Stromal cell of bone marrow (primary cell): ENCODE measurements around the gene LGALS7.
"Not testable (repeated sequence)": the region's sequence is repeated elsewhere in the genome, so short reads cannot be mapped to it uniquely, and the experiment has no call there.

Experiments
- DNase-seq: peaks from one replicate; pipeline ENCODE4 v3.0.0-alpha.2; 2012; ENCODE audit warnings: low read depth

Gene LGALS7

GRCh38 chr19:38770949-38771275 lies 2.4 kb downstream of the LGALS7 start:
- DNase-seq, result not testable (repeated sequence)

- DNase-seq, result not testable (repeated sequence)
Measured at GRCh38 chr19:38770228-38770948, 2.9 kb downstream of the LGALS7 start.

DNA sequence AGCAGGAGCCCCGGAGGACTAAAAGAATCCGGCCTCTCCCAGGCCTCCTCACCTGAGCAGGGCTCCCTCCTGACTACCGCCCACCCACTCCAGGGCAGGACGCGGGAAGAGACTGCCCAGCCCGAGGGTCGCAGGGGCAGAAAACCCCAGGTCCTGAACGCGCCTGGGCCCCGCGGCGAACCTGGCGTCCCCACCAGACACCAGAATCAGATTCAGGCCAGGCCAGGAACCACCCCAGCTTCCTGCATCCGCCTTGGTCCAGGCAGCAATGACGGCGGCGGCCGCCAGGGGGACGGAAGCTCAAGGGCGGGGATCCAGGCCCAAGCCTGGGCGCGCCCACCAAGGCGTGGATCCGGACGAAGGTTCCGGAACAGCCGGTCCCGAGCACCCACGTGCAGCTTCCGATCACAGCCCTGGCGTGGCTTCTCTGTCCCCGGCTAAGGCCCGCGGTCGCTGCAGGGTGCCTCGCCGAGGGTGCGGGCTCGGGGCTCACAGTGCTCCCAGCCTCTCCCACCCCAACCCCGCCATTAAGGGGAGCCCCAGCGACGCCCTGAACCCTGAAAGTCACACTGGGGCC lies 3.6 kb downstream of the LGALS7 start:
- DNase-seq, result peak; percentile 33

DNA sequence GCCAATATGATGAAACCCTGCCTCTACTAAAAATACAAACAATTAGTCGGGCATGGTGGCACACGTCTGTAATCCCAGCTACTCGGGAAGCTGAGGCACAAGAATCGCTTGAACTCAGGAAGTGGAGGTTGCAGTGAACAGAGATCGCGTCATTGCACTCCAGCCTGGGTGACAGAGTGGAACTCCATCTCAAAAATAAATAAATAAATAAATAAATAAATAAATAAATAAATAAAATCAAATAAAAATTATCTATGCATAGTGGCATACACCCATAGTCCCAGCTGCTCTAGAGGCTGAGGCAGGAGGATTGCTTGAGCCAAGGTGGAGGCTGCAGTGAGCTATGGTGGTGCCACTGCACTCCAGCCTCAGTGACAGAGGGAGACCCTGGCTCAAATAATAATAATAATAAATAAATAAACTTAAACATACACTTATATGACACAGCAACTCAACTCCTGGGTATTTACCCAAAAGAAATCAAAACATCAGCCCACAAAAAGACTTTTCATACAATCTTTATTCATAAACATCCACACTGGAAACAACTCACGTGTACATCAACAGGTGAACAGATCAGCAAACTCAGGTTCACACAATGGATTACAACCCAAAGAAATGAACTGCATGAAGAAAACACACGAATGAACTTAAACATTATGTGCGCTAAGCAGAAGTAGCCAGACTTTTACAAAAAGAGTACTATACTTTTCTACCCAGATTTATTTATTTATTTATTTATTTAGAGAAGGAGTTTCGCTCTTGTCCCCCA lies 6.9 kb downstream of the LGALS7 start:
- no peak for DNase-seq

DNA sequence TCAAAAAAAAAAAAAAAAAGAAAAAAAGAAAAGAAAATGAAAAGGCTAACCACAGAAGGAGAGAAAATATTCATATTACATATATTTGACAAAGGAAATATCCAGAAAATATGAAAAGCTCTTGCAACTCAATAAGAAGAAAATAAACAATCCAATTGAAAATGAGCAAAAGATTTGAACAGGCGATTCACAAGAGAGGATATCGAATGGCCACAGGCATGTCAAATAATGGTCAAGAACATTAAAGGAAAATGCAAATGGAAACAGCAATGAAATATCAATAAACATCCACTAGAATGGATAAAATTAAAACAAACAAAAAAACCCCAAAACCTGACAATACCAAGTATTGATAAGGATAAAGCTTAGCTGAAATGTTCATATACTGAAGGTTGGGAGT lies 8.1 kb downstream of the LGALS7 start:
- DNase-seq, result no peak

GRCh38 chr19:38763795-38764220 lies 9.5 kb downstream of the LGALS7 start:
- DNase-seq, result no peak

DNA sequence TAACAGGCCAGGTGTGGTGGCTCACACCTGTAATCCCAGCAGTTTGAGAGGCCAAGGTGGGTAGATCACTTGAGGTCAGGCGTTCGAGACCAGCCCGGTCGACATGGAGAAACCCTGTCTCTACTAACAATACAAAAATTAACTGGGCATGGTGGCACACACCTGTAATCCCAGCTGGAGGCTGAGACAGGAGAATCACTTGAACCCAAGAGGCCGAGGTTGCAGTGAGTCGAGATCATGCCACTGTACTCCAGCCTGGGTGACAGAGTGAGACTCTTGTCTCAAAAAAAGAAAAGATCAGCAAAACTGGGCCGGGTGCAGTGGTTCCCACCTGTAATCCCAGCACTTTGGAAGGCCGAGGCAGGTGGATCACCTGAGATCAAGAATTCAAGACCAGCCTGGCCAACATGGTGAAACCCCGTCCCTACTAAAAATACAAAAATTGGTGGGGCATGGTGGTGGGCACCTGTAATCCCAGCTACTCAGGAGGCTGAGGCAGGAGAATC lies 11.4 kb downstream of the LGALS7 start:
- not testable (repeated sequence) for DNase-seq

DNA sequence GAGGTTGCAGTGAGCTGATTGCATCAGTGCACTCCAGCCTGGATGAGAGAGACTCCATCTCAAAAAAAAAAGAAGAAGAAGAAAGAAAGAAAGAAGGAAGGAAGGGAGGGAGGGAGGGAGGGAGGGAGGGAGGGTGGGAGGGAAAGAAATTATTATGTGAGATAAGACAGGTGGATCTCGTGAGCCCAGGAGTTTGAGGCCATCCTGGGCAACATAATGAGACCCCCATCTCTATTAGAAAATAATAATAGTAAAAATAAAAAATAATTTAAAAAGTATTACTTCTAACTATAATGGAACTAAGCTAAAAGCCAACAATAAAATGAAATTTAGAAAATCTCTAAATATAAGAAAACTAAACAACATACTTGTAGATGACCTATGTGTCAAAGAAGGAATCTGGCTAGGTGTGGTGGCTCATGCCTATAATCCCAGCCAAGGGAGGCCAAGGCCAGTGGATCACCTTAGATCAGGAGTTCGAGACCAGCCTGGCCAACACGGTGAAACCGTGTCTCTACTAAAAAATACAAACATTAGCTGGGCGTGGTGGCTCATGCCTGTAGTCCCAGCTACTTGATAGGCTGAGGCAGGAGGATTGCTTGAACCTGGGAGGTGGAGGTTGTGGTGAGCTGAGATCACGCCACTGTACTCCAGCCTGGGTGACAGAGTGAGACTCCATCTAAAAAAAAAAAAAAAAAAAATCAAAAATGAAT lies 12.4 kb downstream of the LGALS7 start:
- not testable (repeated sequence) for DNase-seq

DNA sequence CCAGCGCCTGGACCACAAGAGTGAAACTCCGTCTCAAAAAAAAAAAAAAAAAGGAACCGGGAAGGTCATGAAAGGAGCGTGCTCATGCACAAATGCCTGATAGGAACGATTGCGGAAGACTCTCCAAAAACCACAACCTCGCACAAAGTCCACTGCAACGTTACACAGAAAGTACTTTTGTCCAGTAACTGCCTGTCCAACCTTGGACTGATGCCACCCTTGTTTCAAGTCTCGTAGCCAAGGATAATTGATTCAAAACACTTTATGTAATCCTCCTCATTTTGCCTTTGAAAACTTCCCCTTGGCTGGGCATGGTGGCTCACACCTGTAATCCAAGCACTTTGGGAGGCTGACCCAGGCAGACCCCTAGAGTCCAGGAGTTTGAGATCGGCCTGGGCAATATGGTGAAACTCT lies 13.7 kb downstream of the LGALS7 start:
- DNase-seq, result no peak

GRCh38 chr19:38754196-38754595 lies 19.1 kb downstream of the LGALS7 start:
- not testable (repeated sequence) for DNase-seq

DNA sequence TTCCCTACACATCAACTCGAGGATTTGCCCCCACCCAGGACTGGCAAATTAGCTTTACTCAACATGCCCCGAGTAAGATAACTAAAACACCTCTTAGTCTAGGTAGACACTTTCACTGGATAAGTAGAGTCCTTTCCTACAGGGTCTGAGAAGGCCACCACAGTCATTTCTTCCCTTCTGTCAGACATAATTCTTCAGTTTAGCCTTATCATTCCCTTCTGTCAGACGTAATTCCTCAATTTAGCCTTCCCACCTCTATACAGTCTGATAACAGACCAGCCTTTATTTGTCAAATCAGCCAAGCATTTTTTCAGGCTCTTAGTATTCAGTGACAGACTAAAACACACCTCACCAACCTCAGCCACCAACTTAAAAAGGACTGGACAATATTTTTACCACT lies 19.5 kb downstream of the LGALS7 start:
- DNase-seq, result not testable (repeated sequence)

- no peak for DNase-seq
Measured at GRCh38 chr19:38745316-38745715, 28.0 kb downstream of the LGALS7 start.

- no peak for DNase-seq
Measured at GRCh38 chr19:38744874-38745273, 28.4 kb downstream of the LGALS7 start.

- DNase-seq, result no peak
Measured at GRCh38 chr19:38744298-38744681, 29.0 kb downstream of the LGALS7 start, which contains the start of gene CAPN12. Gene CAPN12 (minus strand): TSS chr19:38744474. CDS start chr19:38744165, 309 bp downstream.

GRCh38 chr19:38743394-38744297 lies 29.7 kb downstream of the LGALS7 start:
- DNase-seq, result no peak

DNA sequence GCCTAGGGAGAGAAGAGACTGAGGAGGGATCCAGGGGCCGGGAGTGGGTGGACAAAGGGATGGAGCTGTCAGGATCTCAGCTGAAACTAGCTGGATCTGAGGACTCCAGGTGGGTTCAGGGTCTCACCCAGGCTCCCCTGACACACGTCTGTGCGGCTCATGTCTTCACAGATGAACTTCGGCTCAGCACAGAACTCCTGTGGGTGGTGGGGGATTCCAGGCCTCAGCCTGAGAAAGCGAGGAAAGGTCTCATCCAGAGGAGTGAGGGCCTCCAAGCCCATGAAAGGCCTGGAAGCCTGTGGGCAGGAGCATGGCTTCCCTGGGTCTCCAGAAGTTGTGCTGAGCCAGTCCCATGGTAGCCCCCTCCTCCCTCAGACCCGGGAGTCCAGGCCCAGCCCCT lies 30.4 kb downstream of the LGALS7 start:
- no peak for DNase-seq

DNA sequence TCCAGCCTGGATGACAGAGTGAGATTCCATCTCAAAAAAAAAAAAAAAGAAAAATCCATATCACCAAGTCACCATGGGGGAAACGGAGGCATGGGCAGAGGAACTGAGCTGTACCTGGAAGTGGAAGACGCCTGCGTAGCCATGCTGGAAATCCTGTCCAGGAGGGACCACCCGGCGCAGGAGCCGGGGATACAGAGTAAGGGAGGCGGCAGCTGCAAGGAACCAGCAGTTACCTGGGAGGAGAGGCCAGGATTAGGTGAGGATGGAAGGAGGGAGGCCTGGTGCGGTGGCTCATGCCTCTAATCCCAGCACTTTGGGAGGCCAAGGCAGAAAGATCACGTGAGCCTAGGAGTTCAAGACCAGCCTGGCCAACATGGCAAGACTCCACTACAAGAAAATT lies 31.0 kb downstream of the LGALS7 start:
- no peak for DNase-seq

DNA sequence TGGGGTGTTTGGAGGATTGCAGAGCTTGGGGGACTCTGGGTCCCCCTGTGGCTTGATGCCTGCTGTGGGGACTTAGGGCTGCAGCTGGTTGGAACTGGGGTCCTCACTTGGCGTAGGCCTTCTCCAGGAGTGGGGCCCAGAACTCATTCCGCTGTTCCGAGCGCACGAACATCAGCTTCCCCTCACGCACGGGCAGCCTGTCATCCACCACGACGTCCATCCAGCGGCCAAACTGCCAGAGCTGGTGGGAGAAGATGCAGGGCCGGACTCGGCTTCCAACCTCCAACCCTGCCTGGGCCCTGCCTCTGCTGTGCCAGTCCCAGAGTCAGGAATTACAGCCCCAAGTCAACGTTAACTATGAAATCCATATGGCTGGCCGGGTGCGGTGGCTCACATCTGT lies 31.6 kb downstream of the LGALS7 start:
- no peak for DNase-seq

- DNase-seq, result no peak
Measured at GRCh38 chr19:38740932-38741331, 32.4 kb downstream of the LGALS7 start.

- no peak for DNase-seq
Measured at GRCh38 chr19:38740257-38740592, 33.1 kb downstream of the LGALS7 start.
